ENCODE measurements around the gene VCX2. TPM values are rescaled to one million over a fixed set of nuclear protein-coding genes. Genes with fewer than 3 reads are reported as not detected.
"Not testable (repeated sequence)": the region's sequence is repeated elsewhere in the genome, so short reads cannot be mapped to it uniquely, and the experiment has no call there.

The VCX2 gene
- total RNA-seq, 1 donor from 2014 or later = not detected

- ATAC-seq (no peak), DNase-seq (no peak)
- intact Hi-C loops (cut with micrococcal nuclease) = no loop called here
Measured at GRCh38 chrX:8126648-8127047, 44.4 kb downstream of the VCX2 start.

- intact Hi-C loops (cut with micrococcal nuclease) = no loop called here
- DNase-seq (no peak), ATAC-seq (no peak)
Measured at GRCh38 chrX:8126092-8126491, 45.0 kb downstream of the VCX2 start.

- intact Hi-C loops (cut with micrococcal nuclease) = no loop called here
- ATAC-seq (no peak), DNase-seq (no peak)
Measured at GRCh38 chrX:8125566-8125965, 45.5 kb downstream of the VCX2 start.

- ATAC-seq = no peak
- intact Hi-C loops (cut with micrococcal nuclease) = no loop called here
- DNase-seq = no peak
Measured at GRCh38 chrX:8122538-8122937, 48.5 kb downstream of the VCX2 start.

GRCh38 chrX:8121391-8121790 is 49.7 kb downstream of the VCX2 start:
- intact Hi-C loops (cut with micrococcal nuclease); DNase-seq; ATAC-seq: not testable (repeated sequence)

Small RNAs within 50 kb of the gene (microRNA-seq; reads per million reads assigned to microRNA genes)
- gene MIR651 (ENCODE audit: borderline number of aligned reads) = 107 reads per million, percentile 39 among the genes with 10 or more reads in this experiment

Other genes with a start within 250 kb of the VCX2 start
- gene PNPLA4, start 243.9 kb downstream of the VCX2 start, total RNA-seq = 38.4 TPM